SK-N-SH treated with all-trans-retinoic acid at 6 μM for 48 hours (cell line): ENCODE results near the gene DPP10.

Experiments
- ATAC-seq: fragments of 200-7000 bp; cut with Tn5 transposase; 3 replicates; pipeline ENCODE4 v1.9.1; 2020; ENCODE audit warnings: mild to moderate bottlenecking, moderate library complexity
- ARNTL ChIP-seq: fragments of 450-650 bp; formaldehyde crosslinking; IDR thresholded peaks from 2 replicates; pipeline ENCODE4 v1.5.0; 2020; ENCODE audit warnings: low read depth, mild to moderate bottlenecking, moderate library complexity, borderline replicate concordance
- BACH2 ChIP-seq: fragments of 250-450 bp; sonication (Bioruptor Pico); IDR thresholded peaks from 2 replicates; pipeline ENCODE4 v1.9.0; 2021; ENCODE audit warnings: mild to moderate bottlenecking, borderline replicate concordance
- CSDC2 ChIP-seq: fragments of 250-450 bp; sonication (Bioruptor Pico); IDR thresholded peaks from 2 replicates; pipeline ENCODE4 v1.5.0; 2020; ENCODE audit warnings: mild to moderate bottlenecking, moderate library complexity
- ESRRG ChIP-seq: fragments of 250-450 bp; sonication (Bioruptor Pico); IDR thresholded peaks from 2 replicates; pipeline ENCODE4 v1.6.1; 2021; ENCODE audit warnings: mild to moderate bottlenecking
- GLIS3 ChIP-seq: fragments of 250-450 bp; sonication (Bioruptor Pico); IDR thresholded peaks from 2 replicates; pipeline ENCODE4 v1.5.0; 2020; ENCODE audit warnings: mild to moderate bottlenecking, moderate library complexity
- ISL1 ChIP-seq: fragments of 250-450 bp; sonication (Bioruptor Pico); IDR thresholded peaks from 2 replicates; pipeline ENCODE4 v2.1.2; 2022; ENCODE audit warnings: mild to moderate bottlenecking, moderate library complexity
- OSR1 ChIP-seq: fragments of 250-450 bp; sonication (Bioruptor Pico); IDR thresholded peaks from 2 replicates; pipeline ENCODE4 v1.8.0; 2022; ENCODE audit warnings: moderate library complexity, mild to moderate bottlenecking, inconsistent platforms
- PPARA ChIP-seq: fragments of 250-450 bp; sonication (Bioruptor Pico); IDR thresholded peaks from 2 replicates; pipeline ENCODE4 v1.5.0; 2020; ENCODE audit warnings: mild to moderate bottlenecking, borderline replicate concordance
- RARB ChIP-seq: fragments of 250-450 bp; sonication (Bioruptor Pico); IDR thresholded peaks from 2 replicates; pipeline ENCODE4 v1.8.0; 2021; ENCODE audit warnings: mild to moderate bottlenecking, moderate library complexity
- SNAI2 ChIP-seq: fragments of 250-450 bp; sonication (Bioruptor Pico); IDR thresholded peaks from 2 replicates; pipeline ENCODE4 v1.5.0; 2020; ENCODE audit warnings: mild to moderate bottlenecking, moderate library complexity
- TCF4 ChIP-seq: fragments of 250-450 bp; sonication (Bioruptor Pico); IDR thresholded peaks from 2 replicates; pipeline ENCODE4 v1.8.0; 2021; ENCODE audit warnings: mild to moderate bottlenecking, moderate library complexity, borderline replicate concordance
- TOX ChIP-seq: fragments of 250-450 bp; sonication (Bioruptor Pico); IDR thresholded peaks from 2 replicates; pipeline ENCODE4 v1.8.0; 2021; ENCODE audit warnings: mild to moderate bottlenecking, moderate library complexity, borderline replicate concordance
- ZFP3 ChIP-seq: fragments of 250-450 bp; sonication (Bioruptor Pico); IDR thresholded peaks from 2 replicates; pipeline ENCODE4 v1.5.0; 2020; ENCODE audit warnings: mild to moderate bottlenecking, moderate library complexity
- ZFP30 ChIP-seq: fragments of 450-650 bp; formaldehyde crosslinking; IDR thresholded peaks from 2 replicates; pipeline ENCODE4 v1.5.0; 2022; ENCODE audit warnings: mild to moderate bottlenecking, moderate library complexity
- ZNF565 ChIP-seq: fragments of 450-650 bp; formaldehyde crosslinking; conservative IDR thresholded peaks from 2 replicates; pipeline ENCODE4 v1.5.0; 2020; ENCODE audit warnings: low read depth, mild to moderate bottlenecking, moderate library complexity
- ZNF70 ChIP-seq: fragments of 450-650 bp; formaldehyde crosslinking; IDR thresholded peaks from 2 replicates; pipeline ENCODE4 v1.5.0; 2020; ENCODE audit warnings: mild to moderate bottlenecking, moderate library complexity
- ZNF8 ChIP-seq: fragments of 450-650 bp; formaldehyde crosslinking; IDR thresholded peaks from 2 replicates; pipeline ENCODE4 v1.5.0; 2020; ENCODE audit warnings: mild to moderate bottlenecking, moderate library complexity
- TF ChIP-seq, protein P1 (sequence below): fragments of 250-450 bp; sonication (Bioruptor Pico); IDR thresholded peaks from 2 replicates; pipeline ENCODE4 v1.8.0; 2021; ENCODE audit warnings: low read depth, mild to moderate bottlenecking, moderate library complexity, borderline replicate concordance
- TF ChIP-seq, protein P2 (sequence below): fragments of 250-450 bp; sonication (Bioruptor Pico); IDR thresholded peaks from 2 replicates; pipeline ENCODE4 v1.5.1; 2020; ENCODE audit warnings: low read depth, mild to moderate bottlenecking, moderate library complexity
- TF ChIP-seq, protein P3 (sequence below): fragments of 250-450 bp; sonication (Bioruptor Pico); IDR thresholded peaks from 2 replicates; pipeline ENCODE4 v1.5.1; 2021; ENCODE audit warnings: mild to moderate bottlenecking, moderate library complexity
- TF ChIP-seq, protein P4 (sequence below): fragments of 250-450 bp; sonication (Bioruptor Pico); IDR thresholded peaks from 2 replicates; pipeline ENCODE4 v1.8.0; 2020; ENCODE audit warnings: mild to moderate bottlenecking, moderate library complexity, borderline replicate concordance

Gene DPP10

DNA sequence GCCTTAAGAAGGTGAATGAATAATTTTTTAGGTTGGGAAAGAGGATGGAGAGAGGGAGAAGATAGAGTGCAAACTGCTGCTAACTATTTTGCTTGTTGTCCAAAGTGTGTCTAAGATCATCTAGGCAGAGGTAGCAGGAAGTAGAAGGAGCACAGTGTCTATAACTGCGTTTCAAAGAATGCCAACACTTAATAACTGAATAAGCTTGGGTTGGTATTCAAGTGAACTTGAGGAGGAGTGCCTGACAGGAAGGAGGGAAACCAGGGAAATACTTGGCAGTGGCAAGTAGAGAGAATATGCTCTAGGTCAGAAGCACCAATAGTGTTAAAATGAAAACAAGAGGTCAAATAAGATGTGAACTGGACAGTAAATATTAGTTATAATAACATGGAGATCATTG is 155.9 kb downstream of the DPP10 start:
- no peak for TF ChIP-seq TOX (CRISPR knock-in tag)
- TF ChIP-seq GLIS3 (CRISPR knock-in tag): no peak
- no peak for TF ChIP-seq ZNF70
- no peak for TF ChIP-seq ZFP3 (CRISPR knock-in tag)

DNA sequence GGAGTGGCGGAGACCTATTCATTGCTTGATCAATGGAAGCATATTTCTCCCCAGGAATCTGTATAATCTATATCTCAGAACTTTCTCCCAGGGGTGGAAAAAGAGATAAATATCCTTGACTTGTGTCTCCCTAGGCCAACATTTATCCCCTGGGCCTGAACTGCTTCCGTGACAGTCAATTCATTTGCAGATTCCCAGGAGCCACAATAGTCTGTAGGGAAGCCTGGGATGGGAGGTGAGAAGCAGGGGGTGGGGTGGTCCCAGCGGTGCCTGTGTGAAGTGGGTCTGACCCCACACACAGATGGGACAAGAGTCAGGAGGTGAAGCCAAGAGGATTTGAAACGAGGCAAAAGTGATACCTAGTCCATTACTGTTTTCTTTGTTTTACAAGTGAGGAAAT is 166.8 kb downstream of the DPP10 start:
- TF ChIP-seq, protein P1, sequence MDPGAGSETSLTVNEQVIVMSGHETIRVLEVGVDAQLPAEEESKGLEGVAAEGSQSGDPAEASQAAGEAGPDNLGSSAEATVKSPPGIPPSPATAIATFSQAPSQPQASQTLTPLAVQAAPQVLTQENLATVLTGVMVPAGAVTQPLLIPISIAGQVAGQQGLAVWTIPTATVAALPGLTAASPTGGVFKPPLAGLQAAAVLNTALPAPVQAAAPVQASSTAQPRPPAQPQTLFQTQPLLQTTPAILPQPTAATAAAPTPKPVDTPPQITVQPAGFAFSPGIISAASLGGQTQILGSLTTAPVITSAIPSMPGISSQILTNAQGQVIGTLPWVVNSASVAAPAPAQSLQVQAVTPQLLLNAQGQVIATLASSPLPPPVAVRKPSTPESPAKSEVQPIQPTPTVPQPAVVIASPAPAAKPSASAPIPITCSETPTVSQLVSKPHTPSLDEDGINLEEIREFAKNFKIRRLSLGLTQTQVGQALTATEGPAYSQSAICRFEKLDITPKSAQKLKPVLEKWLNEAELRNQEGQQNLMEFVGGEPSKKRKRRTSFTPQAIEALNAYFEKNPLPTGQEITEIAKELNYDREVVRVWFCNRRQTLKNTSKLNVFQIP (CRISPR knock-in tag): no peak
- TF ChIP-seq, protein P2, sequence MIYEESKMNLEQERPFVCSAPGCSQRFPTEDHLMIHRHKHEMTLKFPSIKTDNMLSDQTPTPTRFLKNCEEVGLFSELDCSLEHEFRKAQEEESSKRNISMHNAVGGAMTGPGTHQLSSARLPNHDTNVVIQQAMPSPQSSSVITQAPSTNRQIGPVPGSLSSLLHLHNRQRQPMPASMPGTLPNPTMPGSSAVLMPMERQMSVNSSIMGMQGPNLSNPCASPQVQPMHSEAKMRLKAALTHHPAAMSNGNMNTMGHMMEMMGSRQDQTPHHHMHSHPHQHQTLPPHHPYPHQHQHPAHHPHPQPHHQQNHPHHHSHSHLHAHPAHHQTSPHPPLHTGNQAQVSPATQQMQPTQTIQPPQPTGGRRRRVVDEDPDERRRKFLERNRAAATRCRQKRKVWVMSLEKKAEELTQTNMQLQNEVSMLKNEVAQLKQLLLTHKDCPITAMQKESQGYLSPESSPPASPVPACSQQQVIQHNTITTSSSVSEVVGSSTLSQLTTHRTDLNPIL (CRISPR knock-in tag): no peak
- TF ChIP-seq, protein P3, sequence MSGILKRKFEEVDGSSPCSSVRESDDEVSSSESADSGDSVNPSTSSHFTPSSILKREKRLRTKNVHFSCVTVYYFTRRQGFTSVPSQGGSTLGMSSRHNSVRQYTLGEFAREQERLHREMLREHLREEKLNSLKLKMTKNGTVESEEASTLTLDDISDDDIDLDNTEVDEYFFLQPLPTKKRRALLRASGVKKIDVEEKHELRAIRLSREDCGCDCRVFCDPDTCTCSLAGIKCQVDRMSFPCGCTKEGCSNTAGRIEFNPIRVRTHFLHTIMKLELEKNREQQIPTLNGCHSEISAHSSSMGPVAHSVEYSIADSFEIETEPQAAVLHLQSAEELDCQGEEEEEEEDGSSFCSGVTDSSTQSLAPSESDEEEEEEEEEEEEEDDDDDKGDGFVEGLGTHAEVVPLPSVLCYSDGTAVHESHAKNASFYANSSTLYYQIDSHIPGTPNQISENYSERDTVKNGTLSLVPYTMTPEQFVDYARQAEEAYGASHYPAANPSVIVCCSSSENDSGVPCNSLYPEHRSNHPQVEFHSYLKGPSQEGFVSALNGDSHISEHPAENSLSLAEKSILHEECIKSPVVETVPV (CRISPR knock-in tag): no peak
- TF ChIP-seq OSR1 (CRISPR knock-in tag): no peak
- no peak for ATAC-seq

More for the DNA sequence above, 155.9 kb downstream of the DPP10 start:
- ATAC-seq: no peak

DNA sequence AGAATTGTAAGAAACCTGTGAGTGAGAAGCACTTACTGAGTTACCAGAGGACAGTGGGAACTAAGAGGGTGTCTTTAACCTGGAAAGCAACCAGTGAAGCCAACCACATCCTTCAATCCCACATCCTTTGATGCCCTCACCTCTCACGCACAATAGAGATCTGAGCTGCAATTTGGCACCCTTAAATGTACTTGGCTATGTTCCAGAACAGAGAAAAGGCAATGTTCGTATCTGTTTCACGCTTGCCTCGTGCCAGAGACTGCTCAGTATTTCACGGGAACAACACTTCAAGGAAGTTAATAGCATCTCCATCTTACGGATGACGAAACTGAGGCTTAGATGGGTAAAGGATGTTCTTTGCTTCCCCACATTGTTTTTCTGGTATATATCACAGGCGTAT is 167.4 kb downstream of the DPP10 start:
- TF ChIP-seq ESRRG (CRISPR knock-in tag): no peak
- TF ChIP-seq ZNF565: no peak
- no peak for TF ChIP-seq TCF4 (CRISPR knock-in tag)
- no peak for TF ChIP-seq SNAI2 (CRISPR knock-in tag)
- TF ChIP-seq ZNF8 (CRISPR knock-in tag): no peak
- ATAC-seq: no peak

DNA sequence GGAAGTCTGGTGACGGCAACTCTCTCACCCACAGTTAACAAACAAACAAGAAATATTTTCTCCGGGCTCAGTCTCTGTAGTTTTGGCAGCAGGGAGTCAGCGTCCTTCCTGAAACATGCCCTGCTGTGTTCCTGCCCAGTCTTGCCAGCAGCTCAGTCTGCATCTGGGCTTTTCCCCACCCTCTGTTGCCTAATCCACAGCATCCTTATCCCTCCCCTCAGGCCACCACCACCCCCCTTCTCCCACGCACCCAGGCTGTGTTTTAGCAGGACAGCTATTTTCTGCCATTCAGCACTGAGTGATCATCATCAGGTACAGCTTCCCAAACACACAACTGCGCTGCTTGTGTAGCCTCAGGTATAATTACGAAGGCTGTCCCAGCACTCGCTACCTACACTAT is 168.2 kb downstream of the DPP10 start:
- ATAC-seq: no peak
- TF ChIP-seq GLIS3 (CRISPR knock-in tag) (no peak), SNAI2 (CRISPR knock-in tag) (no peak), BACH2 (CRISPR knock-in tag) (no peak), ZNF565 (no peak), ZFP30 (no peak), TOX (CRISPR knock-in tag) (no peak), ISL1 (CRISPR knock-in tag) (no peak), ZFP3 (CRISPR knock-in tag) (no peak), ARNTL (CRISPR knock-in tag) (no peak), PPARA (CRISPR knock-in tag) (no peak), ESRRG (CRISPR knock-in tag) (no peak), RARB (no peak), CSDC2 (CRISPR knock-in tag) (no peak), ZNF70 (no peak)
- TF ChIP-seq, protein P4, sequence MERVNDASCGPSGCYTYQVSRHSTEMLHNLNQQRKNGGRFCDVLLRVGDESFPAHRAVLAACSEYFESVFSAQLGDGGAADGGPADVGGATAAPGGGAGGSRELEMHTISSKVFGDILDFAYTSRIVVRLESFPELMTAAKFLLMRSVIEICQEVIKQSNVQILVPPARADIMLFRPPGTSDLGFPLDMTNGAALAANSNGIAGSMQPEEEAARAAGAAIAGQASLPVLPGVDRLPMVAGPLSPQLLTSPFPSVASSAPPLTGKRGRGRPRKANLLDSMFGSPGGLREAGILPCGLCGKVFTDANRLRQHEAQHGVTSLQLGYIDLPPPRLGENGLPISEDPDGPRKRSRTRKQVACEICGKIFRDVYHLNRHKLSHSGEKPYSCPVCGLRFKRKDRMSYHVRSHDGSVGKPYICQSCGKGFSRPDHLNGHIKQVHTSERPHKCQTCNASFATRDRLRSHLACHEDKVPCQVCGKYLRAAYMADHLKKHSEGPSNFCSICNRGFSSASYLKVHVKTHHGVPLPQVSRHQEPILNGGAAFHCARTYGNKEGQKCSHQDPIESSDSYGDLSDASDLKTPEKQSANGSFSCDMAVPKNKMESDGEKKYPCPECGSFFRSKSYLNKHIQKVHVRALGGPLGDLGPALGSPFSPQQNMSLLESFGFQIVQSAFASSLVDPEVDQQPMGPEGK: no peak
- TF ChIP-seq, protein P2 (CRISPR knock-in tag): no peak
- TF ChIP-seq, protein P1 (CRISPR knock-in tag): no peak
